K562 (cell line): ENCODE measurements around the gene SLC35D2. TPM values are rescaled to one million over a fixed set of nuclear protein-coding genes. Genes with fewer than 3 reads are reported as not detected.

ENCODE experiments used
- CSDE1 ChIP-seq, 2 experiments: fragments of 450-650 bp; IDR thresholded peaks; 2 replicates each; pipeline ENCODE4 v1.6.1; 2016; ENCODE audit warnings: mild to moderate bottlenecking in 1 of 2
- EGR1 ChIP-seq: fragments of 450-650 bp; conservative IDR thresholded peaks from 2 replicates; pipeline ENCODE4 v1.6.1; 2017; ENCODE audit warnings: mild to moderate bottlenecking
- MXI1 ChIP-seq: IDR thresholded peaks from 2 replicates; pipeline ENCODE4 v1.6.1; 2011; ENCODE audit warnings: low read depth, mild to moderate bottlenecking, improper control_type of control experiment, low read length
- NBN ChIP-seq: fragments of 450-650 bp; IDR thresholded peaks from 2 replicates; pipeline ENCODE4 v1.6.1; 2016; ENCODE audit warnings: low read depth, mild to moderate bottlenecking
- NCOA4 ChIP-seq: fragments of 450-650 bp; IDR thresholded peaks from 2 replicates; pipeline ENCODE4 v1.6.1; 2018; ENCODE audit warnings: mild to moderate bottlenecking; ENCODE audit not compliant: partially characterized antibody
- TCF3 ChIP-seq: sonication (generic); formaldehyde crosslinking; IDR thresholded peaks from 2 replicates; pipeline ENCODE4 v1.4.0; 2020; ENCODE audit warnings: mild to moderate bottlenecking, missing genetic modification reagents
- YBX1 ChIP-seq: fragments of 450-650 bp; IDR thresholded peaks from 2 replicates; pipeline ENCODE4 v1.7.1; 2016; ENCODE audit warnings: mild to moderate bottlenecking
- ZNF311 ChIP-seq: fragments of 250-450 bp; sonication (Bioruptor Pico); IDR thresholded peaks from 2 replicates; pipeline ENCODE4 v1.4.0; 2020; ENCODE audit warnings: mild to moderate bottlenecking, moderate library complexity
- polyA plus RNA-seq, 8 experiments: library from polyadenylated mRNA; depleted of rRNA in 4 of 8; stranded (reverse) in 5 of 8; unstranded in 3 of 8; fragments of >200 nt; fragmentation: Nextera tagmentation in 2 of 8; fragmentation: Illumina TruSeq in 1 of 8; extraction: Ambion mirVana in 2 of 8; extraction: Trizol in 1 of 8; gene quantifications; 2 replicates each; pipeline versions ENCODE4 v1.2.1 to v1.2.3, GENCODE V29; 2011 to 2014; ENCODE audit warnings: inconsistent platforms in 1 of 8, missing spikeins in 1 of 8
- total RNA-seq, 7 experiments: library from RNA; depleted of rRNA in 6 of 7; stranded (reverse); fragments of >200 nt in 6 of 7; fragmentation: Illumina TruSeq in 2 of 7; extraction: Trizol in 2 of 7; gene quantifications; 2 replicates each; pipeline versions ENCODE4 v1.2.1 to v1.2.3, GENCODE V29; 2011 to 2021; ENCODE audit warnings: low replicate concordance in 1 of 7
- TF ChIP-seq, protein P1 (sequence below), 2 experiments: fragments of 450-650 bp; IDR thresholded peaks; 2 replicates each; pipeline ENCODE4 v1.6.1; 2016
- TF ChIP-seq, protein P2 (sequence below): fragments of 450-650 bp; conservative IDR thresholded peaks from 2 replicates; pipeline ENCODE4 v1.6.1; 2016; ENCODE audit warnings: missing genetic modification characterization, low read depth, mild to moderate bottlenecking, missing compliant biosample characterization, moderate library complexity
- TF ChIP-seq, protein P3 (sequence below): fragments of 450-650 bp; IDR thresholded peaks from 2 replicates; pipeline ENCODE4 v1.6.1; 2016; ENCODE audit warnings: low read depth, mild to moderate bottlenecking, moderate library complexity
- TF ChIP-seq, protein P4 (sequence below), 2 experiments: fragments of 450-650 bp in 1 of 2; sonication (generic) in 1 of 2; formaldehyde crosslinking in 1 of 2; IDR thresholded peaks; 2 replicates each; pipeline versions ENCODE4 v1.7.1 to v1.9.0; 2016 to 2022; ENCODE audit warnings: inconsistent platforms in 1 of 2, mild to moderate bottlenecking in 1 of 2, missing genetic modification reagents in 1 of 2
- TF ChIP-seq, protein P5 (sequence below): fragments of 250-450 bp; sonication (Bioruptor Pico); IDR thresholded peaks from 2 replicates; pipeline ENCODE4 v1.8.0; 2021; ENCODE audit warnings: moderate library complexity, mild to moderate bottlenecking, inconsistent platforms

Gene SLC35D2
- total and polyA plus RNA-seq, 9 of the 15 experiments (the other 6 are each of a cell fraction or from before 2014, with no cell fraction given): 2.9 to 14.9 (median 11.7) TPM

DNA sequence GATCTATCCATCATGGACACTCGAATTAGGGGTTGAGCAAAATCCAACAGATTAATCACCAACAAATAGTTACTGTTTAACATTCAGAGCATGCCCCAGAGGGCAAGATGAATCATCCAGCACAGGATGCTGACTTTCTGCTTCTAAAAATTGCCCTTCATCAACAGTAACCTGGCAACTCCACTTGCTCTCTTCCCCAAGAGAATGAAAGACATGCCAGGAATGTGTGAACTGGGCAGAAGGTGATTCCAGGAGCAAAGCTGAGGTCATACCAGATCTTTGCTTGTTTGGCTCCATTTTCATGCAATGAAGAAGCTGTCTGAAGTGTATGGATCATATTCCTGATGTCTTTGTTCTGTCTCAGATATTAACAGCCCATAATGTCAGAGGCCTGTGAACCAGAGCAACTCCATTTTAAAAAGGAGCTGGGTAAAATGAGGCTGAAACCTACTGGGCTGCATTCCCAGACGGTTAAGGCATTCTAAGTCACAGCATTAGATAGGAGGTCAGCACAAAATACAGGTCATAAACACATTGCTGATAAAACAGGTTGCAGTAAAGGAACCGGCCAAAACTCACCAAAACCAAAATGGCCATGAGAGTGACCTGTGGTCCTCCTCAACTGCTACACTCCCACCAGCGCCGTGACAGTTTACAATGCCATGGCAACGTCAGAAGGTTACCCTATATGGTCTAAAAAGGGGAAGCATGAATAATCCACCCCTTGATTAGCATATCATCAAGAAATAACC, 37.1 kb upstream of the SLC35D2 start (continued):
- TF ChIP-seq, protein P1, sequence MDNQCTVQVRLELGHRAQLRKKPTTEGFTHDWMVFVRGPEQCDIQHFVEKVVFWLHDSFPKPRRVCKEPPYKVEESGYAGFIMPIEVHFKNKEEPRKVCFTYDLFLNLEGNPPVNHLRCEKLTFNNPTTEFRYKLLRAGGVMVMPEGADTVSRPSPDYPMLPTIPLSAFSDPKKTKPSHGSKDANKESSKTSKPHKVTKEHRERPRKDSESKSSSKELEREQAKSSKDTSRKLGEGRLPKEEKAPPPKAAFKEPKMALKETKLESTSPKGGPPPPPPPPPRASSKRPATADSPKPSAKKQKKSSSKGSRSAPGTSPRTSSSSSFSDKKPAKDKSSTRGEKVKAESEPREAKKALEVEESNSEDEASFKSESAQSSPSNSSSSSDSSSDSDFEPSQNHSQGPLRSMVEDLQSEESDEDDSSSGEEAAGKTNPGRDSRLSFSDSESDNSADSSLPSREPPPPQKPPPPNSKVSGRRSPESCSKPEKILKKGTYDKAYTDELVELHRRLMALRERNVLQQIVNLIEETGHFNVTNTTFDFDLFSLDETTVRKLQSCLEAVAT (IDR thresholded peaks at IDR 0.05): no peak
- TF ChIP-seq, protein P2, sequence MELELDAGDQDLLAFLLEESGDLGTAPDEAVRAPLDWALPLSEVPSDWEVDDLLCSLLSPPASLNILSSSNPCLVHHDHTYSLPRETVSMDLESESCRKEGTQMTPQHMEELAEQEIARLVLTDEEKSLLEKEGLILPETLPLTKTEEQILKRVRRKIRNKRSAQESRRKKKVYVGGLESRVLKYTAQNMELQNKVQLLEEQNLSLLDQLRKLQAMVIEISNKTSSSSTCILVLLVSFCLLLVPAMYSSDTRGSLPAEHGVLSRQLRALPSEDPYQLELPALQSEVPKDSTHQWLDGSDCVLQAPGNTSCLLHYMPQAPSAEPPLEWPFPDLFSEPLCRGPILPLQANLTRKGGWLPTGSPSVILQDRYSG: peak; percentile 100
- TF ChIP-seq, protein P3, sequence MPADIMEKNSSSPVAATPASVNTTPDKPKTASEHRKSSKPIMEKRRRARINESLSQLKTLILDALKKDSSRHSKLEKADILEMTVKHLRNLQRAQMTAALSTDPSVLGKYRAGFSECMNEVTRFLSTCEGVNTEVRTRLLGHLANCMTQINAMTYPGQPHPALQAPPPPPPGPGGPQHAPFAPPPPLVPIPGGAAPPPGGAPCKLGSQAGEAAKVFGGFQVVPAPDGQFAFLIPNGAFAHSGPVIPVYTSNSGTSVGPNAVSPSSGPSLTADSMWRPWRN: no peak
- TF ChIP-seq NCOA4: no peak
- TF ChIP-seq CSDE1 (IDR thresholded peaks at IDR 0.05): no peak
- TF ChIP-seq, protein P4, sequence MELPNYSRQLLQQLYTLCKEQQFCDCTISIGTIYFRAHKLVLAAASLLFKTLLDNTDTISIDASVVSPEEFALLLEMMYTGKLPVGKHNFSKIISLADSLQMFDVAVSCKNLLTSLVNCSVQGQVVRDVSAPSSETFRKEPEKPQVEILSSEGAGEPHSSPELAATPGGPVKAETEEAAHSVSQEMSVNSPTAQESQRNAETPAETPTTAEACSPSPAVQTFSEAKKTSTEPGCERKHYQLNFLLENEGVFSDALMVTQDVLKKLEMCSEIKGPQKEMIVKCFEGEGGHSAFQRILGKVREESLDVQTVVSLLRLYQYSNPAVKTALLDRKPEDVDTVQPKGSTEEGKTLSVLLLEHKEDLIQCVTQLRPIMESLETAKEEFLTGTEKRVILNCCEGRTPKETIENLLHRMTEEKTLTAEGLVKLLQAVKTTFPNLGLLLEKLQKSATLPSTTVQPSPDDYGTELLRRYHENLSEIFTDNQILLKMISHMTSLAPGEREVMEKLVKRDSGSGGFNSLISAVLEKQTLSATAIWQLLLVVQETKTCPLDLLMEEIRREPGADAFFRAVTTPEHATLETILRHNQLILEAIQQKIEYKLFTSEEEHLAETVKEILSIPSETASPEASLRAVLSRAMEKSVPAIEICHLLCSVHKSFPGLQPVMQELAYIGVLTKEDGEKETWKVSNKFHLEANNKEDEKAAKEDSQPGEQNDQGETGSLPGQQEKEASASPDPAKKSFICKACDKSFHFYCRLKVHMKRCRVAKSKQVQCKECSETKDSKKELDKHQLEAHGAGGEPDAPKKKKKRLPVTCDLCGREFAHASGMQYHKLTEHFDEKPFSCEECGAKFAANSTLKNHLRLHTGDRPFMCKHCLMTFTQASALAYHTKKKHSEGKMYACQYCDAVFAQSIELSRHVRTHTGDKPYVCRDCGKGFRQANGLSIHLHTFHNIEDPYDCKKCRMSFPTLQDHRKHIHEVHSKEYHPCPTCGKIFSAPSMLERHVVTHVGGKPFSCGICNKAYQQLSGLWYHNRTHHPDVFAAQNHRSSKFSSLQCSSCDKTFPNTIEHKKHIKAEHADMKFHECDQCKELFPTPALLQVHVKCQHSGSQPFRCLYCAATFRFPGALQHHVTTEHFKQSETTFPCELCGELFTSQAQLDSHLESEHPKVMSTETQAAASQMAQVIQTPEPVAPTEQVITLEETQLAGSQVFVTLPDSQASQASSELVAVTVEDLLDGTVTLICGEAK (IDR thresholded peaks at IDR 0.05): 0 out of 2 replicates have a peak, but pooled peaks have one; percentile 27
- TF ChIP-seq, protein P4 (CRISPR knock-in tag; IDR thresholded peaks at IDR 0.05): no peak
- TF ChIP-seq ZNF311: peak; percentile 99
- TF ChIP-seq, protein P5, sequence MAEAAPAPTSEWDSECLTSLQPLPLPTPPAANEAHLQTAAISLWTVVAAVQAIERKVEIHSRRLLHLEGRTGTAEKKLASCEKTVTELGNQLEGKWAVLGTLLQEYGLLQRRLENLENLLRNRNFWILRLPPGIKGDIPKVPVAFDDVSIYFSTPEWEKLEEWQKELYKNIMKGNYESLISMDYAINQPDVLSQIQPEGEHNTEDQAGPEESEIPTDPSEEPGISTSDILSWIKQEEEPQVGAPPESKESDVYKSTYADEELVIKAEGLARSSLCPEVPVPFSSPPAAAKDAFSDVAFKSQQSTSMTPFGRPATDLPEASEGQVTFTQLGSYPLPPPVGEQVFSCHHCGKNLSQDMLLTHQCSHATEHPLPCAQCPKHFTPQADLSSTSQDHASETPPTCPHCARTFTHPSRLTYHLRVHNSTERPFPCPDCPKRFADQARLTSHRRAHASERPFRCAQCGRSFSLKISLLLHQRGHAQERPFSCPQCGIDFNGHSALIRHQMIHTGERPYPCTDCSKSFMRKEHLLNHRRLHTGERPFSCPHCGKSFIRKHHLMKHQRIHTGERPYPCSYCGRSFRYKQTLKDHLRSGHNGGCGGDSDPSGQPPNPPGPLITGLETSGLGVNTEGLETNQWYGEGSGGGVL (CRISPR knock-in tag): peak; percentile 93
- no peak for TF ChIP-seq NBN
- no peak for TF ChIP-seq YBX1
- TF ChIP-seq MXI1: 0 out of 2 replicates have a peak, but pooled peaks have one; percentile 60
- TF ChIP-seq TCF3: no peak
- TF ChIP-seq EGR1: no peak
